Diencephalon (tissue), 1 donor: ENCODE measurements around the gene DHRS7. TPM values are rescaled to one million over a fixed set of nuclear protein-coding genes. Genes with fewer than 3 reads are reported as not detected.

Experiments
- total RNA-seq: library from RNA; depleted of rRNA; stranded (reverse); fragments of >200 nt; gene quantifications from one replicate; pipeline ENCODE4 v1.2.3, GENCODE V29; 2014

The DHRS7 gene, protein sequence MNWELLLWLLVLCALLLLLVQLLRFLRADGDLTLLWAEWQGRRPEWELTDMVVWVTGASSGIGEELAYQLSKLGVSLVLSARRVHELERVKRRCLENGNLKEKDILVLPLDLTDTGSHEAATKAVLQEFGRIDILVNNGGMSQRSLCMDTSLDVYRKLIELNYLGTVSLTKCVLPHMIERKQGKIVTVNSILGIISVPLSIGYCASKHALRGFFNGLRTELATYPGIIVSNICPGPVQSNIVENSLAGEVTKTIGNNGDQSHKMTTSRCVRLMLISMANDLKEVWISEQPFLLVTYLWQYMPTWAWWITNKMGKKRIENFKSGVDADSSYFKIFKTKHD
- 63.9 TPM for total RNA-seq

DNA sequence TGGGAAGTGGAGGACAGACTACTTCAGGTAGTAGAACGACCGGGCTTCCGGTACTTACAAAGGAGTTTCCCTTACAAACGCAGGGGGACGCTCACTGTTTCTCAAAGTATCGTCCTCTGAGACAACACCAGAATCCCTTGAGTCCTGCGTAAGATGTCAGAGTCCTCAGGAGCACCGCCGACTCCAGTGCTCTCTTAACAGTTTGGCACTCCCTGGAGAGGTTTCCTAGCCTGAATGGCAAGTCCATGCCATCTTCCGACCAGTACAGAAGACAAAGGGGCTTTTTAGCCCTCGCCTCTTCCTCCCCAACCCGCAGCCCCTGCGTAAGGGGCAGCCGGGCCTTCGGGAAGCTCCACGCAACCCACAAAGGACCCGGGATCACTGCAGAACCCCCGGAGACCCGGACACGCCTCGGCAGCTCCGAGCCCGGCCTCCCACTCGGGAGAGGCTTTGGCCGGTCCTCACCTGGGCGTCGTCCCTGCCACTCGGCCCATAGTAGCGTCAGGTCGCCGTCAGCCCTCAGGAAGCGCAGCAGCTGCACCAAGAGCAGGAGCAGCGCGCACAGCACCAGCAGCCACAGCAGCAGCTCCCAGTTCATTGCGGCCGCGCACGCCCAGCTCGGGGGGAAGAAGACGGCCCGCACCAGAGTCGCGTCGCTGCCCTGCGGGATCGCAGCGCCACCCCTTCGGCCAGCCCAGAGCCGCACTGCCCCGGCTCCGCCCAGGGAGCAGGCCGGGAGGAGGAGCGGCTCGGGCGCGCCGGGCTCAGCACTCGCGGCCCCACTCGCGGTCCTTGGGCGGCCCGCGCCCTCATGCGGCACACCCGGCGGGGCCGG lies at the start of gene DHRS7:
Gene DHRS7, minus strand, starts transcription at position 687 of the 835 bp plus-strand sequence. Its CDS starts 89 bp downstream, at position 598.

Other genes starting within 250 kb of the DHRS7 start
- 12.7 TPM for gene LRRC9, start 245.3 kb downstream of the DHRS7 start, total RNA-seq
- gene PCNX4, start 73.5 kb downstream of the DHRS7 start, total RNA-seq: 117 TPM
- 86.5 TPM for gene PPM1A, start 83.8 kb upstream of the DHRS7 start, total RNA-seq